Panc1 (cell line): ENCODE measurements around the gene SEBOX. TPM values are rescaled to one million over a fixed set of nuclear protein-coding genes. Genes with fewer than 3 reads are reported as not detected.

Source experiments
- ATAC-seq: fragments of 200-7000 bp; cut with Tn5 transposase; 2 replicates; pipeline ENCODE4 v1.9.1; 2020; ENCODE audit warnings: mild to moderate bottlenecking, moderate library complexity
- BruUV-seq: library from RNA; stranded (reverse); fragments of 400-500 nt; replicated peaks from 2 replicates; lab custom pipeline; 2021; lab: Mats Ljungman, UMichigan
- CTCF ChIA-PET: fragments of 300-600 bp; sonication (Branson Sonifier 250); formaldehyde crosslinking; loops from one replicate; lab custom pipeline; 2022; ENCODE audit warnings: antibody characterized with exemption; lab: Charles Lee
- POLR2A ChIA-PET: fragments of 300-600 bp; sonication (Branson Sonifier 250); formaldehyde crosslinking; loops from one replicate; lab custom pipeline; 2022; ENCODE audit warnings: antibody characterized with exemption; lab: Charles Lee
- DNase-seq: peaks from one replicate; pipeline ENCODE4 v3.0.0-alpha.2; 2010; ENCODE audit warnings: low read depth, low spot score
- H3K27ac ChIP-seq: 2 replicates; pipeline ENCODE4 v1.5.1; 2011; ENCODE audit warnings: mild to moderate bottlenecking, low read length, inconsistent platforms
- H3K27me3 ChIP-seq: fragments of 200-500 bp; sonication (Bioruptor generic); 2 replicates; pipeline ENCODE4 v1.6.0; 2014; ENCODE audit warnings: low read length, inconsistent platforms; ENCODE audit not compliant: control insufficient read depth, insufficient read depth
- H3K36me3 ChIP-seq: fragments of 200-500 bp; sonication (Bioruptor generic); 2 replicates; pipeline ENCODE4 v1.5.1; 2014; ENCODE audit warnings: inconsistent platforms, mild to moderate bottlenecking, low read length, moderate library complexity; ENCODE audit not compliant: control insufficient read depth, insufficient read depth
- H3K4me1 ChIP-seq: 2 replicates; pipeline ENCODE4 v1.5.1; 2011; ENCODE audit warnings: inconsistent platforms, mild to moderate bottlenecking, low read length, moderate library complexity; ENCODE audit not compliant: control insufficient read depth, insufficient read depth
- H3K4me3 ChIP-seq, 2 experiments: 2 replicates each; pipeline ENCODE4 v1.5.1; 2011 to 2012; ENCODE audit warnings: low read depth in 2 of 2, low read length in 2 of 2, mild to moderate bottlenecking in 2 of 2, inconsistent platforms in 1 of 2, moderate library complexity in 1 of 2
- H3K9me3 ChIP-seq: fragments of 200-500 bp; sonication (Bioruptor generic); 2 replicates; pipeline ENCODE4 v1.5.1; 2014; ENCODE audit warnings: low read depth, mild to moderate bottlenecking, inconsistent platforms, low read length, moderate library complexity; ENCODE audit not compliant: control insufficient read depth, insufficient read depth
- POLR2AphosphoS5 ChIP-seq: IDR thresholded peaks from 2 replicates; pipeline ENCODE4 v1.6.1; 2012; ENCODE audit warnings: mild to moderate bottlenecking, low read depth, low read length, moderate library complexity
- SIN3A ChIP-seq: IDR thresholded peaks from 2 replicates; pipeline ENCODE4 v1.6.1; 2012; ENCODE audit warnings: low read depth, mild to moderate bottlenecking, low read length, moderate library complexity, borderline replicate concordance; ENCODE audit not compliant: insufficient read depth
- TCF7L2 ChIP-seq: IDR thresholded peaks from 2 replicates; pipeline ENCODE4 v1.6.1; 2011; ENCODE audit warnings: mild to moderate bottlenecking, low read depth, low read length, inconsistent platforms
- in situ Hi-C: cut with HindIII; loops from 2 replicates; pipeline ENCODE4 v1.10.0; 2016; ENCODE audit warnings: low sequenced_read_pairs, low pct_unique_long_range_greater_than_20kb
- intact Hi-C: fragments of 100-400 bp; cut with micrococcal nuclease; formaldehyde crosslinking; loops from one replicate; pipeline ENCODE4 v1.10.0; 2022; ENCODE audit not compliant: unreplicated experiment
- total RNA-seq: library from RNA; stranded (reverse); gene quantifications from one replicate; pipeline ENCODE4 v1.2.1, GENCODE V29; 2021; ENCODE audit not compliant: unreplicated experiment
- TF ChIP-seq, protein P1 (sequence below), 2 experiments: IDR thresholded peaks; 2 replicates each; pipeline ENCODE4 v1.6.1; 2011 to 2012; ENCODE audit warnings: low read depth in 2 of 2, control low read depth in 1 of 2, low read length in 1 of 2, mild to moderate bottlenecking in 1 of 2, moderate library complexity in 1 of 2; ENCODE audit not compliant: insufficient read depth in 1 of 2
- TF ChIP-seq, protein P2 (sequence below): fragments of 450-650 bp; IDR thresholded peaks from 2 replicates; pipeline ENCODE4 v1.5.1; 2017; ENCODE audit warnings: mild to moderate bottlenecking

Gene SEBOX
- total RNA-seq, 1 experiment from 2014 or later = not detected

DNA sequence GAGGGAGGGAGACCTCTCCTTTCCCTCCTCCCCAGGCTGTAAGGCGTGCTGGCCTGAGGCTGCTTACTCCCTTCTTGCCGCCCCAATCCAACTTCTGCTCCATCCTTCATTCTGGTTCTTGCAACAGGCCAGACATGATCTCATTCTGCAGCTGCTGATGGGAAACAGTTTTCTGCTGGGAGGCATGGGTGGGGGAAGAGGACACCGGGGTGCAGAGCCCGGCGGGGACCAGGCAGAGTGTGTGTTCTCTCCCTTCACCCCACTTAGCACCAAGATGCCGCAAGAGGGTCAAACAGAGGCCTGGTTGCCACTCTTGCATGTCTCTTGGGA is 7.9 kb upstream of the SEBOX start:
- Histone ChIP-seq H3K27ac (no peak overlapping the region), H3K9me3 (no peaks in the 10 kb centered on the region), H3K4me3 (peak overlapping the region; percentile 65 to 93), H3K4me1 (peaks cover 27% of the 10 kb centered on the region), H3K27me3 (no peaks in the 10 kb centered on the region), H3K36me3 (no peaks in the 10 kb centered on the region)
- in situ Hi-C loops (no loop called here), intact Hi-C loops (no loop called here)
- BruUV-seq = no TSS peak
- ChIA-PET CTCF (no interaction called here), POLR2A (no interaction called here)
- DNase-seq (no peak), ATAC-seq (no peak)
- TF ChIP-seq POLR2AphosphoS5 (no peak), TCF7L2 (no peak), SIN3A (no peak)
- TF ChIP-seq, protein P1, sequence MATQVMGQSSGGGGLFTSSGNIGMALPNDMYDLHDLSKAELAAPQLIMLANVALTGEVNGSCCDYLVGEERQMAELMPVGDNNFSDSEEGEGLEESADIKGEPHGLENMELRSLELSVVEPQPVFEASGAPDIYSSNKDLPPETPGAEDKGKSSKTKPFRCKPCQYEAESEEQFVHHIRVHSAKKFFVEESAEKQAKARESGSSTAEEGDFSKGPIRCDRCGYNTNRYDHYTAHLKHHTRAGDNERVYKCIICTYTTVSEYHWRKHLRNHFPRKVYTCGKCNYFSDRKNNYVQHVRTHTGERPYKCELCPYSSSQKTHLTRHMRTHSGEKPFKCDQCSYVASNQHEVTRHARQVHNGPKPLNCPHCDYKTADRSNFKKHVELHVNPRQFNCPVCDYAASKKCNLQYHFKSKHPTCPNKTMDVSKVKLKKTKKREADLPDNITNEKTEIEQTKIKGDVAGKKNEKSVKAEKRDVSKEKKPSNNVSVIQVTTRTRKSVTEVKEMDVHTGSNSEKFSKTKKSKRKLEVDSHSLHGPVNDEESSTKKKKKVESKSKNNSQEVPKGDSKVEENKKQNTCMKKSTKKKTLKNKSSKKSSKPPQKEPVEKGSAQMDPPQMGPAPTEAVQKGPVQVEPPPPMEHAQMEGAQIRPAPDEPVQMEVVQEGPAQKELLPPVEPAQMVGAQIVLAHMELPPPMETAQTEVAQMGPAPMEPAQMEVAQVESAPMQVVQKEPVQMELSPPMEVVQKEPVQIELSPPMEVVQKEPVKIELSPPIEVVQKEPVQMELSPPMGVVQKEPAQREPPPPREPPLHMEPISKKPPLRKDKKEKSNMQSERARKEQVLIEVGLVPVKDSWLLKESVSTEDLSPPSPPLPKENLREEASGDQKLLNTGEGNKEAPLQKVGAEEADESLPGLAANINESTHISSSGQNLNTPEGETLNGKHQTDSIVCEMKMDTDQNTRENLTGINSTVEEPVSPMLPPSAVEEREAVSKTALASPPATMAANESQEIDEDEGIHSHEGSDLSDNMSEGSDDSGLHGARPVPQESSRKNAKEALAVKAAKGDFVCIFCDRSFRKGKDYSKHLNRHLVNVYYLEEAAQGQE (IDR thresholded peaks at IDR 0.05; ENCODE audit: insufficient read depth in 1 of 2, low read depth in 2 of 2, low read length in 1 of 2) = no peak
- TF ChIP-seq, protein P2, sequence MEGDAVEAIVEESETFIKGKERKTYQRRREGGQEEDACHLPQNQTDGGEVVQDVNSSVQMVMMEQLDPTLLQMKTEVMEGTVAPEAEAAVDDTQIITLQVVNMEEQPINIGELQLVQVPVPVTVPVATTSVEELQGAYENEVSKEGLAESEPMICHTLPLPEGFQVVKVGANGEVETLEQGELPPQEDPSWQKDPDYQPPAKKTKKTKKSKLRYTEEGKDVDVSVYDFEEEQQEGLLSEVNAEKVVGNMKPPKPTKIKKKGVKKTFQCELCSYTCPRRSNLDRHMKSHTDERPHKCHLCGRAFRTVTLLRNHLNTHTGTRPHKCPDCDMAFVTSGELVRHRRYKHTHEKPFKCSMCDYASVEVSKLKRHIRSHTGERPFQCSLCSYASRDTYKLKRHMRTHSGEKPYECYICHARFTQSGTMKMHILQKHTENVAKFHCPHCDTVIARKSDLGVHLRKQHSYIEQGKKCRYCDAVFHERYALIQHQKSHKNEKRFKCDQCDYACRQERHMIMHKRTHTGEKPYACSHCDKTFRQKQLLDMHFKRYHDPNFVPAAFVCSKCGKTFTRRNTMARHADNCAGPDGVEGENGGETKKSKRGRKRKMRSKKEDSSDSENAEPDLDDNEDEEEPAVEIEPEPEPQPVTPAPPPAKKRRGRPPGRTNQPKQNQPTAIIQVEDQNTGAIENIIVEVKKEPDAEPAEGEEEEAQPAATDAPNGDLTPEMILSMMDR = no peak

DNA sequence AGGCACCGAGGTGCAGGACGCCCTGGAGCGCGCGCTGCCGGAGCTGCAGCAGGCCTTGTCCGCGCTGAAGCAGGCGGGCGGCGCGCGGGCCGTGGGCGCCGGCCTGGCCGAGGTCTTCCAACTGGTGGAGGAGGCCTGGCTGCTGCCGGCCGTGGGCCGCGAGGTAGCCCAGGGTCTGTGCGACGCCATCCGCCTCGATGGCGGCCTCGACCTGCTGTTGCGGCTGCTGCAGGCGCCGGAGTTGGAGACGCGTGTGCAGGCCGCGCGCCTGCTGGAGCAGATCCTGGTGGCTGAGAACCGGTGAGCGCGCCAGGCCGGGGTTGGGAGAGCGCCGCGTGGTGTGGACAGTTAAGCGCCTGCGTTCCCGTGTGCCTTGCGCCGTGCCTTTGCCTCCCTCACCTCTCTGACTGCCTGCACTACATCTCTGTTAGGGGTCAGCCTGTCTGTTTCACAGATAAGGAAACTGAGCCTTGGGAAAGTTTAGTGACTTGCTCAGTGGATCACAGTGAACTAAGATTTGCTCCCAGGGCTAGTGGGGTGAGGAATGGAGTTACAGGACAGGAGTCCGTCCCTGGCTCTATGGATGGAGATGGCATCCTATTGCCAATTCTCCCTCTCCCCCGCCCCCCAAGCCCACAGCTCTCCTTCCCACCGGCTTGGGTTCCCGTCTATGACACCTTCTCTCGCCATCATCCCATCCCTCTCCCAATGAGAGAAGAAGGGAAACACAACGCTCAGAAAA is 7.4 kb upstream of the SEBOX start:
- in situ Hi-C loops = no loop called here
- Histone ChIP-seq H3K4me1 (peaks cover 27% of the 10 kb centered on the region), H3K9me3 (no peaks in the 10 kb centered on the region), H3K36me3 (no peaks in the 10 kb centered on the region), H3K27ac (no peak overlapping the region), H3K27me3 (no peaks in the 10 kb centered on the region), H3K4me3 (peak overlapping the region; percentile 65 to 93)
- intact Hi-C loops = no loop called here
- ChIA-PET CTCF (no interaction called here), POLR2A (interaction anchor here (0.7 kb wide), 1 partner anchor 103 kb away, joined by 5 read pairs; no protein-coding TSS in a partner anchor)
- DNase-seq (no peak), ATAC-seq (peak; percentile 30)
- no TSS peak for BruUV-seq
- TF ChIP-seq, protein P1 (IDR thresholded peaks at IDR 0.05; ENCODE audit: insufficient read depth in 1 of 2, low read depth in 2 of 2, low read length in 1 of 2) = 0 out of 4 replicates have a peak, but pooled peaks of 1 of the 2 experiments have one; percentile 8
- TF ChIP-seq TCF7L2 (no peak), POLR2AphosphoS5 (no peak)
